Effector memory CD4-positive, alpha-beta T cell (primary cell): ENCODE measurements around the gene LAP3.

ENCODE experiments used
- DNase-seq, 3 donors: peaks; one replicate each; pipeline ENCODE4 v3.0.0-alpha.2; 2020
- H3K27ac ChIP-seq: 2 replicates; pipeline ENCODE4 v1.7.0; 2013; ENCODE audit warnings: mild to moderate bottlenecking, low read length, moderate library complexity; ENCODE audit not compliant: insufficient read depth, poor library complexity, severe bottlenecking
- H3K27me3 ChIP-seq: replicated peaks from 2 replicates; pipeline ENCODE4 v1.7.0; 2013; ENCODE audit warnings: mild to moderate bottlenecking, low read length; ENCODE audit not compliant: insufficient read depth, control insufficient read depth, poor library complexity, severe bottlenecking
- H3K36me3 ChIP-seq: 2 replicates; pipeline ENCODE4 v1.7.0; 2013; ENCODE audit warnings: mild to moderate bottlenecking, low read length, moderate library complexity; ENCODE audit not compliant: control insufficient read depth, insufficient read depth
- H3K4me1 ChIP-seq: 2 replicates; pipeline ENCODE4 v1.7.0; 2013; ENCODE audit warnings: low read length, mild to moderate bottlenecking; ENCODE audit not compliant: control insufficient read depth, insufficient read depth, poor library complexity, severe bottlenecking
- H3K4me3 ChIP-seq: 2 replicates; pipeline ENCODE4 v1.7.0; 2013; ENCODE audit warnings: low read length, low read depth, mild to moderate bottlenecking; ENCODE audit not compliant: insufficient read depth, poor library complexity, severe bottlenecking
- H3K9me3 ChIP-seq: 2 replicates; pipeline ENCODE4 v1.7.0; 2013; ENCODE audit warnings: mild to moderate bottlenecking, low read length, moderate library complexity; ENCODE audit not compliant: control insufficient read depth

The LAP3 gene

DNA sequence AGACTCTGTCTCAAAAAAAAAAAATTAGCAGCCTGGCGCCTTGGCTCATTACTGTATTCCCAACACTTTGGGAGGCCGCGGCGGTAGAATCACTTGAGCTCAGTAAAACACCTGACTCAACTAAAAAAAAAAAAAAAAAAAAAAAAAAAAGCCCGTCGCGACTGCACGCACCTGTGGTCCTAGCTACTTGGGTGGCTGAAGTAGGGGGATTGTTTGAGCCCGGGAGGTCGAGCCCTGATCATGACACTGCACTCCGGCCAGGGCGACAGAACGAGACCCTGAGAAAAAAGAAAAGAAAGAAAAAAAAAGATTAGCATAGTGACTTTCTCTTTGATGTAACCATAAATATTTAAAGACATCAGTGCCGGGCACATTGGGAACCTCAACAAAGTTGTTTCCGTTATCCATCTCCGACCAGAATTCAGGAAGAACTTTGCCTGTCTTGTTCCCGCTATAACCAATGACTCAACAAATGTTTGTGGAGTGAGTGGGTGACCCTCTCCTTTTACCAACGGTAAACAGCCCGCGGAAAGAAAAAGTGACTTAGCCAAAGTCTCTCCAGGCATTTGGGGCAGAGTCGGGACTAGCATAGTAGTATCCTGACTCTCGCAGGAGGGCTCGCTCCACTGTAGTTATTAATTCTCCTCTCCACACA, 36.9 kb downstream of the LAP3 start:
- Histone ChIP-seq H3K27ac (peak overlapping the region; percentile 92), H3K4me1 (peaks cover 11% of the 10 kb centered on the region), H3K27me3 (no peaks in the 10 kb centered on the region), H3K4me3 (peak overlapping the region; percentile 95), H3K36me3 (no peaks in the 10 kb centered on the region), H3K9me3 (no peaks in the 10 kb centered on the region)
- DNase-seq, result peak in 2 of 3 donors; percentile 15 to 16

DNA sequence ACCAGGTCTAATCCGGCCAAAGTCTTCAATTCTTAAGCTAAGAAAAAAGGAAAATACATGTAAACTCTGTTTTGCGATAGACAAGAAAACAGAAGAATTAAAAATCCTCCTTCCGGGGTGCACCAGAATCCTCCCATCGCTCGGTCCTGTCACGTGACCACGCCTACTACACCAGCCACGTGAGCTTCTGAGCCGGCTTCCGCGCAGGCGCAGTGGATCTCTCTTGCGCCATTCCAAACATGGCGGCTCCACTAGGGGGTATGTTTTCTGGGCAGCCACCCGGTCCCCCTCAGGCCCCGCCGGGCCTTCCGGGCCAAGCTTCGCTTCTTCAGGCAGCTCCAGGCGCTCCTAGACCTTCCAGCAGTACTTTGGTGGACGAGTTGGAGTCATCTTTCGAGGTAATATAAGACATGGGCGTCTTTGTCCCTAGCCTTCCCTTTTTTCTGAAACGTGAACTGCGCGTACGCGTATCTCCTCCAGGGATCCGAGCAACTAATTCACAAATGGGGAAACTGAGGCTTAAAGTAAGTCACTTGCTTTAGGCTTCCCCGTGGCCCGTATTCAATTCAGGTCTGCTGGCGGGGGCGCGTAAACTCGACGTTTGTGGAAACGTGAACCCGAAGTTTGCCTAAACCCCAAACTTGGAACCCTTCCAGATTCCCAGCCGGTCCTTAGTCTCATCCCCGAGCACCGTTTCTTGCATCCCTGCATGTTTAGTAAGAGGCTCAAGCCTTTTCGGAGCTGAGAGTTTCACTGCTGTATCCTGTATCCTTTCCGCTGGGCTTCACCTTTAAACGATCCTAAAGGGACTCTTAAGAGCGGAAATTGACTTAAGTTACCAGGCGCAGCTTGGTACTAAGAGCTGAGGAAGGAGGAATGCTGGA, 37.7 kb downstream of the LAP3 start, which contains the start of gene MED28:
TSS of gene MED28 (plus strand) at position 226 of the 884 bp plus-strand sequence. CDS start at position 240, 14 bp downstream.
- Histone ChIP-seq H3K36me3 (peaks cover 3% of the 10 kb centered on the region), H3K4me3 (peak within 1 kb of the TSS; percentile 95), H3K27ac (peak within 1 kb of the TSS; percentile 92), H3K4me1 (peaks cover 11% of the 10 kb centered on the region), H3K27me3 (no peaks in the 10 kb centered on the region), H3K9me3 (no peaks in the 10 kb centered on the region)
- DNase-seq, result peak; percentile 89 to 97 (median 93)

DNA sequence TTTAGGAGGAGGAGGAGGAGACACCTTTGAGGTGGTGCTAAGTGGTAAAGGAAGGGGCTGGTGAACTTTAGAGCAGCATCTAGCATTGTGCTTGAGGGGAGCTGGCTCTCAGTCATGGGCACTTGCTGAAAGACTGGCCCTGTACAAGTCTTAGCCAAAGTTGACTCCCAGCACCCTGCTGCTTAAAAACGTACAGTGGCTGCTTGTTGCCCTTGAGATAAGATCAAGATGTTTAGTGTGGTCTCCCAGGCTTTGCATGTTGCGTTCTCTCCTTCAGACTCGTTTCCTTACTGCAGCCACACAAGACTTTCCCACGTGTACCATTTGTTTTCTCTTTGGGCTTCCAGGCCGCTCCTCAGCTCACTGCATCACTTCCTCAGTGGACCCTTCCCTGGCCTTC, 39.3 kb downstream of the LAP3 start:
- peaks cover 11% of the 10 kb centered on the region for H3K4me1 ChIP-seq
- no peak overlapping the region for H3K4me3 ChIP-seq
- H3K27ac ChIP-seq, result no peak overlapping the region
- peaks cover 19% of the 10 kb centered on the region for H3K36me3 ChIP-seq
- H3K27me3 ChIP-seq, result no peaks in the 10 kb centered on the region
- no peak for DNase-seq
- H3K9me3 ChIP-seq, result no peaks in the 10 kb centered on the region

DNA sequence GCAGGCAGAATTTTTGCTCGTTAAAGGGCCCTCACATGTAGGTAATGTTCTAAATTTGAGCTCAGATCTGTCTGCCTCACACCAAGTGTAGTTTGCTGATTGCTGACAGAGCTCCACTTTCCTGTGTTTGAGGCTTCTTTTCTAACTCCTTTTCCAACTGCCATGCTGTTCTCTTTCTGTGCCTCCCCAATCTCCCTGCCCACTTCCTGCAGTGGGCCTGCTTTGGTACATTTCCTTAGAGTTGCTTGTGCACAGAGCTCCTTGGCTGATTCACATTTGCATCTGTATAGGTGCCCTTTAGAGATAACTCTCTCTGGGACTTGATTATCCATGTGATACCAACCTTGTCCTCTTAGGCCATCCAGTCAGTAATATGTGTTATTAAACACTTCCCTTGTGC, 41.9 kb downstream of the LAP3 start:
- Histone ChIP-seq H3K9me3 (no peaks in the 10 kb centered on the region), H3K4me1 (peaks cover 11% of the 10 kb centered on the region), H3K36me3 (peaks cover 42% of the 10 kb centered on the region), H3K27me3 (no peaks in the 10 kb centered on the region), H3K27ac (no peak overlapping the region), H3K4me3 (no peak overlapping the region)
- no peak for DNase-seq

DNA sequence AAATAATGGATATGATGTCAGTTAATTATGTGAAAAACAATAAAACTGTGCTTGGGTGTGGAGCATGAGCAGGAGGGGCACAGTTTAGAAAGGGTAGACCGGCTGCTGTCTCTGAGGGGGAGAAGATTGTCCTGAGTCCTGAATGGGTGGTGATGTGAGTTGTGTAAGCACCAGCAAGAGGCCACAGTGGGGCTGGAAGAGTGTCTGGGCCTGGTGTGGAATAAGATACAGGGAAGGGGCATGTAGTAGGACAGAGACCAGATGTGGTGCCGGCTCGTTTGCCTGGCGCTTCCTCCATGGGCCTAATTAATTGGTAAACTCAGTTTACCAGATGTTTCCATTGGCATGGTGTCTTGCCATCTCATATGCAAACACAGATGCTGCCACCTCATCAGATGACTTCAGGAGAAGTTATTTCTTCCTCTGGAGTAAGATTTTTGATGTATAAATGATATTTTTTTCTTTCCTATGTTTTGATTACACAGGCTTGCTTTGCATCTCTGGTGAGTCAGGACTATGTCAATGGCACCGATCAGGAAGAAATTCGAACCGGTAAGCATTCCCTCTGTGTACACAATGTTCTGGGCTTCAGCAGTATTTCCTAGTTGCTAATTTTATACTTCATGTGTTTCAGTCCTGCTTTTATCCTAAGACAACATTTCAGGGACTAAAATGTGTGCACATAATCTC, 42.6 kb downstream of the LAP3 start:
- no peaks in the 10 kb centered on the region for H3K27me3 ChIP-seq
- no peak for DNase-seq
- H3K9me3 ChIP-seq, result no peaks in the 10 kb centered on the region
- H3K4me3 ChIP-seq, result no peak overlapping the region
- peaks cover 48% of the 10 kb centered on the region for H3K36me3 ChIP-seq
- no peak overlapping the region for H3K27ac ChIP-seq
- H3K4me1 ChIP-seq, result peaks cover 11% of the 10 kb centered on the region

DNA sequence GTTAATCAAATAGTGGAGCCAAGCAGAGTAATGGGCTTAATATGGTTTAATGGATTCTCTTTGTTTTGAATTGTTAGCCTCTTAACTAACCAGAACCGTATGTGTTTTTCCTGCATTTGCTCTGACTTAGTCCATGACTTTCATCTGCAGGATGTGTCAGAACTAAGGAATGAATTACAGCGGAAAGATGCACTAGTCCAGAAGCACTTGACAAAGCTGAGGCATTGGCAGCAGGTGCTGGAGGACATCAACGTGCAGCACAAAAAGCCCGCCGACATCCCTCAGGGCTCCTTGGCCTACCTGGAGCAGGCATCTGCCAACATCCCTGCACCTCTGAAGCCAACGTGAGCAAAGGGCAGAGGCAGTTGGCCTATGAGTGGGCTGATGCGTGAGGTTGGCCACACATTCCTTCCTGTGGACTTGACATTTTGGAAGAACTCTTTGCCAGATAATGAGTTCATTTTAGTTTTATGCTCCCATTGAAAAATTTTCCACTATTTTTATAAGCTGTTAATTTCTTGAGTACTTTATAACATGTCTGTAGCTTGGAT, 46.5 kb downstream of the LAP3 start:
- DNase-seq, result no peak
- H3K9me3 ChIP-seq, result no peaks in the 10 kb centered on the region
- H3K4me1 ChIP-seq, result no peaks in the 10 kb centered on the region
- H3K36me3 ChIP-seq, result peaks cover 87% of the 10 kb centered on the region
- H3K27me3 ChIP-seq, result no peaks in the 10 kb centered on the region
- no peak overlapping the region for H3K4me3 ChIP-seq
- H3K27ac ChIP-seq, result no peak overlapping the region

DNA sequence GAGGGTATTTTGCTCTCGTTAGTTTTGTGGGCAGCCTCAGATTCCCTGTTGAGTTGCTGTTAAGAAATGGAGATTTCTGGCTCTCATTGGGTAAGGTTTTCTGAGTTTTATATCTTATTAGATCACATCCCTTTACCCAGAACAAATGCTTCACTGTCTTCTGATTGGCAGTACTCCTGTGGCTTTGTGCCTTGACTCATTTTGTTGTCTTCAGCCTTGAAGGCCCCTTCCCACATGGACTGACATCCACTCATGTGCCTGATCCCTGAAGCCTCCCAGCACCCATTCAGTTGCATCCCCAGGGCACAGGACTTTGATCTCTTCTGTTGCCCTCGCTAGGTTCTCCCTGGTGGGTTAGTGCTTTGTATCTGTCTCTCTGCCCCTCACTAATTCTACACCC, 47.8 kb downstream of the LAP3 start:
- Histone ChIP-seq H3K36me3 (peaks cover 95% of the 10 kb centered on the region), H3K9me3 (no peaks in the 10 kb centered on the region), H3K4me3 (no peak overlapping the region), H3K4me1 (no peaks in the 10 kb centered on the region), H3K27ac (no peak overlapping the region), H3K27me3 (no peaks in the 10 kb centered on the region)
- DNase-seq, result no peak

DNA sequence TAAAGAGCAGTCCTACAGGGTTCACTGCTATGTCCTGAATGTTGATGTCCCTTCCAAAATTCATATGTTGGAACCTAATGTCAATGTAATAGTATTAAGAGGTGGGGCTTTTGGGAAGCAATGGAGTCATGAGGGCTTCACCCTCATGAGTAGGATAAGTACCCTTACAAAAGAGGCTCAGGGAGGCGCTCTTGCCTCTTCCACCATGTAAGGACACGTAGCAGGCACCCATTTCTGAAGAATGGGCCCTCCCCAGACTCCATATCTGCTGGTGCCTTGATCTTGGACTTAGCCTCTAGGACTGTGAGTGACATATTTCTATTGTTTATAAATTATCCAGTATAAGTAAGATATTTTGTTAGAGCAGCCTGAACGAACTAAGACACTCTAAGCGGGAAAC, 53.2 kb downstream of the LAP3 start:
- no peak overlapping the region for H3K4me3 ChIP-seq
- no peaks in the 10 kb centered on the region for H3K9me3 ChIP-seq
- peaks cover 74% of the 10 kb centered on the region for H3K36me3 ChIP-seq
- H3K27me3 ChIP-seq, result no peaks in the 10 kb centered on the region
- no peaks in the 10 kb centered on the region for H3K4me1 ChIP-seq
- DNase-seq, result no peak
- H3K27ac ChIP-seq, result no peak overlapping the region

DNA sequence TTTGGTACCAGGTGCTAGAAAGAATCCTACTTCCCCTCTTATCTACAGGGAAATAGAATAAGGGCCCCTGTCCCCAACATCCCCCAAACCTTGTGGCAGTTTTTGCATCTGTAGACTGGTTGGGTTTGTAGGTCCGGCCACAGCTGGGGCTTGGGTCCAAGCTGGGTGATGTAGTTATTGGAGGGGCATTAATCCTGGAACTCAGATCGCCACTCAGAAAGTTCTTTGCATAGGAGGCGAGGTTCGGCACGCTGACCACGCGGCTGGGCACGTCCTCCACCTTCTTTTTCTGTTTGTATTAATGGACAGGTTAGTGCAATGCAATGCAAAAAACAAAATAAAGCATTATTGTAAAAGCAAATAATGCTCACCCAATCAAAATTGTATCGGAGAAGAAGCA, 56.6 kb downstream of the LAP3 start:
- no peak overlapping the region for H3K27ac ChIP-seq
- no peak for DNase-seq
- H3K36me3 ChIP-seq, result peaks cover 41% of the 10 kb centered on the region
- peaks cover 3% of the 10 kb centered on the region for H3K4me1 ChIP-seq
- H3K4me3 ChIP-seq, result no peak overlapping the region
- H3K9me3 ChIP-seq, result no peaks in the 10 kb centered on the region
- no peaks in the 10 kb centered on the region for H3K27me3 ChIP-seq
